Psoas muscle (tissue), 8 donors: ENCODE data around the gene GTF2IRD1. TPM values are rescaled to one million over a fixed set of nuclear protein-coding genes. Genes with fewer than 3 reads are reported as not detected.
"Not testable (repeated sequence)": the region's sequence is repeated elsewhere in the genome, so short reads cannot be mapped to it uniquely, and the experiment has no call there.

Experiments used
- ATAC-seq, 4 donors: fragments of 200-7000 bp; cut with Tn5 transposase; one replicate each; pipeline ENCODE4 v1.9.1; 2020; ENCODE audit warnings: moderate library complexity in 3 of 4, mild to moderate bottlenecking in 2 of 4
- DNase-seq, 2 donors: peaks; one replicate each; pipeline ENCODE4 v3.0.0-alpha.2; 2020
- H3K27ac ChIP-seq: fragments of 200-600 bp; one replicate; pipeline ENCODE4 v1.8.0; 2022
- H3K27me3 ChIP-seq, 3 donors: fragments of 200-600 bp in 1 of 3; one replicate each; pipeline versions ENCODE4 v1.6.1 to v1.8.0; 2013 to 2022; ENCODE audit warnings: low read length in 2 of 3, mild to moderate bottlenecking in 2 of 3, moderate library complexity in 1 of 3; ENCODE audit not compliant: insufficient read depth in 3 of 3
- H3K36me3 ChIP-seq, 2 donors: fragments of 200-600 bp in 1 of 2; one replicate each; pipeline versions ENCODE4 v1.6.1 to v1.8.0; 2013 to 2022; ENCODE audit warnings: low read depth in 1 of 2, mild to moderate bottlenecking in 1 of 2, moderate library complexity in 1 of 2; ENCODE audit not compliant: insufficient read depth in 1 of 2
- H3K4me1 ChIP-seq: fragments of 200-600 bp; one replicate; pipeline ENCODE4 v1.8.0; 2022
- H3K4me3 ChIP-seq: fragments of 200-600 bp; one replicate; pipeline ENCODE4 v1.8.0; 2022; ENCODE audit warnings: mild to moderate bottlenecking
- H3K9me3 ChIP-seq: fragments of 200-600 bp; one replicate; pipeline ENCODE4 v1.8.0; 2022
- WGBS, 3 donors: extraction: QIAGEN DNeasy Blood & Tissue Kit; methylation state at CpG; one replicate each; pipeline versions ENCODE4 v1.1.6 to v1.1.7; 2013; 5-methylcytosine and 5-hydroxymethylcytosine counted together
- intact Hi-C, 2 donors: fragments of 100-400 bp; cut with DNase I; formaldehyde crosslinking; loops; one replicate each; pipeline versions ENCODE4 v1.11.0 to v1.14.2; 2022
- polyA plus RNA-seq, 3 donors: library from polyadenylated mRNA; stranded (reverse); fragments of 200-250 nt; gene quantifications; one replicate each; pipeline ENCODE4 v1.2.3, GENCODE V29; 2013
- total RNA-seq, 4 donors: library from RNA; stranded (reverse); fragmentation: NEBNext Ultra II Directional in 2 of 4; extraction: Animal tissue kit (Norgen Biotek cat#: 25700) in 2 of 4; gene quantifications; one replicate each; pipeline versions ENCODE4 v1.2.1 to v1.2.4, GENCODE V29; 2021 to 2023
- TF ChIP-seq, protein P1 (sequence below): fragments of 200-600 bp; IDR thresholded peaks from one replicate; pipeline ENCODE4 v1.8.0; 2022; ENCODE audit warnings: antibody characterized with exemption
- donor health status: healthy with polysubstance abuse.
- donor health status: DM: no; HTN: no; CAD: no; lungs with moderate emphysema.
- donor health status: Bipolar disorder and iron deficiency.
- donor health status: healthy.
- donor health status: DM: yes; HTN: yes; CAD: no.
- donor health status: DM: no; HTN: no; CAD: no.
- donor health status: DM: no; HTN: no; CAD: no.
- donor health status: DM: yes; HTN: yes; CAD: no.

Gene GTF2IRD1
- total and polyA plus RNA-seq, 7 donors, result 40.5 to 149 (median 61.7) TPM

DNA sequence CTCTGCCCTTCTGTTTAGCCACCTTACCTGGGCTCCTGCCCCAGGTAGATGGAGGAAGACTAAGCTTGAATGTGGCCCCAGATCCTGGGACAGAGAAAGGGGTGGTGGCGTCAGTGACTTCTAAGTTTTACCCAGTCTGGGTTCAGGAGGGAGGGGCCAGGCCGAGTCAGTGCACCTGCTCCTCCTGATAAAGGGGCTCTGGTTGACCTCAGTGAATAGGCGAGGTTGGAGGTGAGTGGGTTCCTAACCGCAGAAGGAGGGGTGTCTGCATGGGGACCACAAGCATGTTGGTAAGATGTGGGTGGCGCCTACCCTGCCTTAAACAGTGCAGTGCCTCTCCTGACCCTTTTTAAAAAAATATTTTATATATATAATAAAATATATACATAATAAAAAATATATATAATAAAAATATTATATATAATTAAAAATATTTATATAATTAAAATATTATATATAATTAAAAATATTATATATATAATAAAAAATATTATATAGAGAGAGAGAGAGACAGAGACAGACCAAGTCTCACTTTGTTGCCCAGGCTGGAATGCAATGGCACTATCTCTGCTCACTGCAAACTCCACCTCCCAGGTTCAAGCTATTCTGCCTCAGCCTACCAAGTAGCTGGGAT is 106.5 kb downstream of the GTF2IRD1 start:
- H3K4me1 ChIP-seq, result no peaks in the 10 kb centered on the region
- 93 to 98% (median 93%) methylated on average over 5 of the region's 5 CpGs for WGBS, 3 donors
- H3K36me3 ChIP-seq, result peaks cover 0 to 76% of the 10 kb centered on the region in 2 donors
- no peak overlapping the region for H3K27ac ChIP-seq
- H3K4me3 ChIP-seq, result no peak overlapping the region
- H3K27me3 ChIP-seq, result no peaks in the 10 kb centered on the region
- intact Hi-C loops, result loop anchor here in 1 of 2 donors (10.0 kb wide), 1 partner anchor 115 kb away; no protein-coding TSS in a partner anchor
- no peaks in the 10 kb centered on the region for H3K9me3 ChIP-seq
- DNase-seq (no peak), ATAC-seq (no peak)
- TF ChIP-seq, protein P1, sequence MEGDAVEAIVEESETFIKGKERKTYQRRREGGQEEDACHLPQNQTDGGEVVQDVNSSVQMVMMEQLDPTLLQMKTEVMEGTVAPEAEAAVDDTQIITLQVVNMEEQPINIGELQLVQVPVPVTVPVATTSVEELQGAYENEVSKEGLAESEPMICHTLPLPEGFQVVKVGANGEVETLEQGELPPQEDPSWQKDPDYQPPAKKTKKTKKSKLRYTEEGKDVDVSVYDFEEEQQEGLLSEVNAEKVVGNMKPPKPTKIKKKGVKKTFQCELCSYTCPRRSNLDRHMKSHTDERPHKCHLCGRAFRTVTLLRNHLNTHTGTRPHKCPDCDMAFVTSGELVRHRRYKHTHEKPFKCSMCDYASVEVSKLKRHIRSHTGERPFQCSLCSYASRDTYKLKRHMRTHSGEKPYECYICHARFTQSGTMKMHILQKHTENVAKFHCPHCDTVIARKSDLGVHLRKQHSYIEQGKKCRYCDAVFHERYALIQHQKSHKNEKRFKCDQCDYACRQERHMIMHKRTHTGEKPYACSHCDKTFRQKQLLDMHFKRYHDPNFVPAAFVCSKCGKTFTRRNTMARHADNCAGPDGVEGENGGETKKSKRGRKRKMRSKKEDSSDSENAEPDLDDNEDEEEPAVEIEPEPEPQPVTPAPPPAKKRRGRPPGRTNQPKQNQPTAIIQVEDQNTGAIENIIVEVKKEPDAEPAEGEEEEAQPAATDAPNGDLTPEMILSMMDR, result no peak

DNA sequence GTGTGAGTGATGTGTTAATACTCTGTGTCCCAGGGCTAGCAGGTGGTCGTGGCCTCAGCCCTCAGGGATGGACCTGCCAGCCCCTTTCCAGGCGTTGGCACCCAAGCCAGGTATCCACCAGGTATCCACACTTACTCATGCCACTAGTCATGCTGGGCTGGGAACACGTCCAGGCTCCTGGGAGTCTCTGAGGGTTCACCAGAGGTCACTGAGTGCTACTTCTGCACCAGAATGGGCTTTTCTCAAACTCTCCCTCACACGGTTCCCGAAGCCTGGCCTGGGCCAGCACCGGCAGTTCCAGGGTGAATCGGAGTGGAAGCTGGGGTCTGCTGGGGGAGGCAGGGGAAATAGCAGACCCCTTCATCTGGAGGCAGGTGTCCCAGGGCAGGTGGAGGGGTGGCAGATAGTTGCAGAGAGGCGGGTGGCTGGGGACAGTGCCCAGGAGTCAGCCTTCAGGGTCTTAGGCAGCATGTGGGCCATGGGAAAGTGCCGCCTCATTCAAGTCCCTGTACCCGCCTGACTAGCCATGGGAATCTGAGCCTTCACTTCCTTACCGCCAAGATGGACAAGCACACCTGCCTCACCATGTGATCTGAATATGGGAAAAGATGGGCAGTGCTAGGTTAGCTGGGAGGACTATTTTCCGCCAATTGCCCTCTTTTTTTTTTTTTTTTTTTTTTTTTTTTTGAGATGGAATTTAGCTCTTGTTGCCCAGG is 108.3 kb downstream of the GTF2IRD1 start:
- H3K9me3 ChIP-seq, result no peaks in the 10 kb centered on the region
- intact Hi-C loops, result loop anchor here in 1 of 2 donors (10.0 kb wide), 1 partner anchor 117 kb away; no protein-coding TSS in a partner anchor
- peaks cover 0 to 64% of the 10 kb centered on the region in 2 donors for H3K36me3 ChIP-seq
- H3K27me3 ChIP-seq, result no peaks in the 10 kb centered on the region
- no peak overlapping the region for H3K4me3 ChIP-seq
- peak overlapping the region; percentile 68 for H3K27ac ChIP-seq
- WGBS, 3 donors, result 73 to 91% (median 75%) methylated on average over 11 to 12 of the region's 12 CpGs
- H3K4me1 ChIP-seq, result no peaks in the 10 kb centered on the region
- ATAC-seq (peak; percentile 53 to 82 (median 59)), DNase-seq (no peak)
- TF ChIP-seq, protein P1, result no peak

DNA sequence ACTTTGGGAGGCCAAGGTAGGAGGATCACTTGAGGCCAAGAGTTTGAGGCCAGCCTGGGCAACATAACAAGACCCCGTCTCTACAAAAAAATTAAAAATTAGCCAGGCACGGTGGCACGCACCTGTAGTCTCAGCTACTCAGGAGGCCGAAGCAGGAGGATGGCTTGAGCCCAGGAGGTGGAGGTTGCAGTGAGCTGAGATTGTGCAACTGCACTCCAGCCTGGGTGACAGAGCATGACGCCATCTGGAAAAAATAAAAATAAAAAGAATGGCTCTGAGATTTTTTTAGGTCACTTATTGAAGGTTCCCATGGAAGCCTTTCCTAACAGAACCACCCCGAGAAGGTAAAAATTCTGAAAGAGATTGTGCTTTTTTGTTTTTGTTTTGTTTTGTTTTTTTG is 109.9 kb downstream of the GTF2IRD1 start:
- not testable (repeated sequence) for H3K9me3 ChIP-seq, DNase-seq, H3K27me3 ChIP-seq, H3K27ac ChIP-seq, H3K4me1 ChIP-seq, H3K4me3 ChIP-seq, ATAC-seq
- WGBS, 3 donors, result 94 to 98% (median 95%) methylated on average over 6 of the region's 6 CpGs
- peaks cover 0 to 48% of the 10 kb centered on the region in 2 donors for H3K36me3 ChIP-seq
- intact Hi-C loops, result loop anchor here in 1 of 2 donors (10.0 kb wide), 1 partner anchor 119 kb away; no protein-coding TSS in a partner anchor

DNA sequence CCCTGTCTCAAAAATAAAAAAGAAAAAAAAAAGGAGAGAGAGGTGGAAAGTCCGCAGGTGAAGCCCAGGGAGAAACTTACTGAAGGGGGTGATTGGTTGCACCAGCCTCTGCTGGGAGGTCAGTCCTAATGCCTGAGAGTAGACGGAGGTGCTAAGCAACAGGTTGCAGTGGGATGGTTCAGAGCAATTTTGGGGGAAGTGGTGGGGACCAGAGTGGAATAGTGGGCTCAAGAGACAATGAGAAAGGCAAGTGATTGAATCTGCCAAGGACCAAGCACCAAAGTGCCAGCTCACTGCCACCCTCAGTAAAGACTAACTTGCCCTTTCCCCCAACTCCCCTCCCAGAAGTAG is 113.6 kb downstream of the GTF2IRD1 start:
- Histone ChIP-seq H3K36me3 (peaks cover 0 to 27% of the 10 kb centered on the region in 2 donors), H3K4me1 (no peaks in the 10 kb centered on the region), H3K27ac (no peak overlapping the region), H3K4me3 (no peak overlapping the region), H3K9me3 (no peaks in the 10 kb centered on the region), H3K27me3 (no peaks in the 10 kb centered on the region)
- DNase-seq, result no peak
- TF ChIP-seq, protein P1, result no peak
- intact Hi-C loops, result loop anchor here (2.0 to 10.0 kb wide), 3 partner anchors 122 to 150 kb away; no protein-coding TSS in a partner anchor
- ATAC-seq, result no peak
- 90 to 95% (median 94%) methylated on average over 2 of the region's 2 CpGs for WGBS, 3 donors

DNA sequence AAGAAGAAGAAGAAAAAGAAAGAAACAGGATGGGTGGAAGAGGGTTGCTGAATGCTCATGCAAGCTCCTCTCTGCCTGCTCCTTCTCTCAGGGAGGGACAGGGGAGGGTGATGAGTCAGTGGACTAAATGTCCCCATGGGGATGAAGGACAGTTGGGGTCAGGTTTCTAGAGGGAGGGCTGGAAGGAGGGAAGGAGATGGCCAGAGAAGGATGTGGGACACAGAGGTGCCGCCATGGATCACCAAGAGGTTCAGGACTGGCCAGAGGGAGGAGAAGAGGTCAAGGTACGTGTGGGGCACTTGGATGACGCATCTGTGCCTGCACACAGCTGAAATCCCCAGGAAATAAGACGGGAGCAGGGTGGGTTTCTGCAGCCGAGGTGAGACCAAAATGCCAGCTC is 115.0 kb downstream of the GTF2IRD1 start:
- TF ChIP-seq, protein P1, result no peak
- H3K27me3 ChIP-seq, result no peaks in the 10 kb centered on the region
- H3K9me3 ChIP-seq, result no peaks in the 10 kb centered on the region
- WGBS, 3 donors, result 58 to 75% (median 73%) methylated on average over 5 of the region's 5 CpGs
- intact Hi-C loops, result loop anchor here (5.0 to 10.0 kb wide), 2 partner anchors 124 to 136 kb away; no protein-coding TSS in a partner anchor
- H3K4me1 ChIP-seq, result no peaks in the 10 kb centered on the region
- H3K36me3 ChIP-seq, result peaks cover 0 to 21% of the 10 kb centered on the region in 2 donors
- no peak overlapping the region for H3K4me3 ChIP-seq
- ATAC-seq (peak; percentile 47 to 67 (median 60)), DNase-seq (no peak)
- H3K27ac ChIP-seq, result no peak overlapping the region
